ENCODE data around the gene MRPL36.

GRCh38 chr5:1789834-1790471, 9.7 kb downstream of the MRPL36 start:
- TF ChIP-seq BHLHE40 (IDR thresholded peaks at IDR 0.05; ENCODE audit: borderline replicate concordance) (no peak), CTBP1 (IDR thresholded peaks at IDR 0.05; ENCODE audit: borderline replicate concordance) (no peak), ZNF384 (IDR thresholded peaks at IDR 0.05) (no peak), L3MBTL2 (conservative IDR thresholded peaks at IDR 0.05) (no peak), FOXM1 (IDR thresholded peaks at IDR 0.05; ENCODE audit: borderline replicate concordance) (no peak), FOXA1 (IDR thresholded peaks at IDR 0.05) (no peak), SUZ12 (IDR thresholded peaks at IDR 0.05) (no peak), TARDBP (IDR thresholded peaks at IDR 0.05) (no peak), HDGF (IDR thresholded peaks at IDR 0.05; ENCODE audit: borderline replicate concordance) (no peak), NFRKB (IDR thresholded peaks at IDR 0.05) (no peak), ELF4 (IDR thresholded peaks at IDR 0.05) (no peak), SP1 (IDR thresholded peaks at IDR 0.05) (no peak), LEF1 (IDR thresholded peaks at IDR 0.05; ENCODE audit: borderline replicate concordance) (no peak), ARNT (IDR thresholded peaks at IDR 0.05) (no peak)

Measured in HEK293T (cell line).